WERI-Rb-1 (cell line): Measurements from ENCODE around the gene SEMA5A.

Source experiments
- DNase-seq: peaks from one replicate; pipeline ENCODE4 v3.0.0-alpha.2; 2020
- H3K27ac ChIP-seq: fragments of 250-450 bp; sonication (Bioruptor Pico); 2 replicates; pipeline ENCODE4 v1.5.1; 2020; ENCODE audit warnings: mild to moderate bottlenecking, moderate library complexity
- H3K27me3 ChIP-seq: fragments of 250-450 bp; sonication (Bioruptor Pico); 2 replicates; pipeline ENCODE4 v1.5.1; 2021; ENCODE audit warnings: mild to moderate bottlenecking, low read depth, moderate library complexity; ENCODE audit not compliant: insufficient read depth, severe bottlenecking
- H3K36me3 ChIP-seq: fragments of 250-450 bp; sonication (Bioruptor Pico); 2 replicates; pipeline ENCODE4 v1.5.1; 2020; ENCODE audit warnings: mild to moderate bottlenecking, moderate library complexity
- H3K4me3 ChIP-seq: 2 replicates; pipeline ENCODE4 v1.5.1; 2011; ENCODE audit warnings: low read depth, mild to moderate bottlenecking, control low read depth, low read length
- H3K9me3 ChIP-seq: fragments of 250-450 bp; sonication (Bioruptor Pico); 2 replicates; pipeline ENCODE4 v1.5.1; 2021; ENCODE audit warnings: mild to moderate bottlenecking, moderate library complexity; ENCODE audit not compliant: severe bottlenecking
- TF ChIP-seq, protein P1 (sequence below): IDR thresholded peaks from 2 replicates; pipeline ENCODE4 v1.5.1; 2011; ENCODE audit warnings: low read depth, mild to moderate bottlenecking, control low read depth, inconsistent platforms, low read length

SEMA5A gene

DNA sequence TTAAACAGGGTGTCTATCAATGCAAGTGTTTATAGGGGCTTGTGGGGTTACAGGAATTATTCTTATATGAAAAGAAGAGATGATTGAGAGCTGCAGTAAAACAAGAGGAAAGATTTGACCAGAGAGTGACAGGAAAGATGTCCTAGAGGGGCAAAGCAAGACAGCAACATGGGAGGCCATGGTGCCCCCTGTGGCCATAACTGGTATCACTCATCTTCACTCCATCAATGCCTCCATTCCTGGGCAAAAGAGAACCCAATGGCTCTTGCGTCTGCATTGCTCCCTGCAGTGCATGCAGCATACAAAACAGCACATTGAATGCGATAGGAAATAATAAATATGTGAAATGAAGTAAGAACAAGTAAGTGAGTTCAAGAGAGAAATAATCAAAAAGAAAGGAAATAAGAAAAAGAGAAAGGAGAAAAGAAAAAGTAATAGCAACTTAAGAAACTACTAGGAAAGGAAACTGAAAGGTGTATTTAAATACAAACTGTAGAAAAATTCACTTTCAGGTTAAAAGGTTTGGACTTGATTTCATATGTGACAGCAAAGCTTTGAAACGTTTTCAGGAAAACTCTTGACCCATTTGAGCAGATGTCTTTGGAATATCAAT, 206.6 kb downstream of the SEMA5A start:
- Histone ChIP-seq H3K9me3 (no peaks in the 10 kb centered on the region), H3K27ac (no peak overlapping the region), H3K36me3 (no peaks in the 10 kb centered on the region), H3K27me3 (no peaks in the 10 kb centered on the region), H3K4me3 (no peak overlapping the region)
- TF ChIP-seq, protein P1, sequence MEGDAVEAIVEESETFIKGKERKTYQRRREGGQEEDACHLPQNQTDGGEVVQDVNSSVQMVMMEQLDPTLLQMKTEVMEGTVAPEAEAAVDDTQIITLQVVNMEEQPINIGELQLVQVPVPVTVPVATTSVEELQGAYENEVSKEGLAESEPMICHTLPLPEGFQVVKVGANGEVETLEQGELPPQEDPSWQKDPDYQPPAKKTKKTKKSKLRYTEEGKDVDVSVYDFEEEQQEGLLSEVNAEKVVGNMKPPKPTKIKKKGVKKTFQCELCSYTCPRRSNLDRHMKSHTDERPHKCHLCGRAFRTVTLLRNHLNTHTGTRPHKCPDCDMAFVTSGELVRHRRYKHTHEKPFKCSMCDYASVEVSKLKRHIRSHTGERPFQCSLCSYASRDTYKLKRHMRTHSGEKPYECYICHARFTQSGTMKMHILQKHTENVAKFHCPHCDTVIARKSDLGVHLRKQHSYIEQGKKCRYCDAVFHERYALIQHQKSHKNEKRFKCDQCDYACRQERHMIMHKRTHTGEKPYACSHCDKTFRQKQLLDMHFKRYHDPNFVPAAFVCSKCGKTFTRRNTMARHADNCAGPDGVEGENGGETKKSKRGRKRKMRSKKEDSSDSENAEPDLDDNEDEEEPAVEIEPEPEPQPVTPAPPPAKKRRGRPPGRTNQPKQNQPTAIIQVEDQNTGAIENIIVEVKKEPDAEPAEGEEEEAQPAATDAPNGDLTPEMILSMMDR: peak; percentile 73
- DNase-seq: peak; percentile 28

DNA sequence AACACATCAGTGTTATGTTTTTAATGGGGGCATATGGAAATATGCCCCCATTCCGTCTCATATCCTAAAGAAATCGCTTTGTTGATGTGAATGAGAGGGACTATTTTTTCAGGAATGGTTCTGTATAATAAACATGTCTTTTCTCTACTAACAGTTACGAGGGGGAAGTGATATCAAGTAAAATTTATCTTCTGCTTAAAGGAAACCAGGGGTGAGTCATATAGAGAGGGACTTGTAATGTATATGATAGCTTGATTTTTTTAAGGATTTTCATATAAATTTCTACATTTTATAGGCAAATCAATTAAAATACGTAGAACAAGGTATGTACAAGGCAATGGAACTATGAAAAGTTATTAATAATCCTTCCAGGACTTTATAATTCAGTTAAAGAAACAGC, 207.1 kb downstream of the SEMA5A start:
- Histone ChIP-seq H3K27ac (no peak overlapping the region), H3K4me3 (no peak overlapping the region), H3K36me3 (no peaks in the 10 kb centered on the region), H3K9me3 (no peaks in the 10 kb centered on the region), H3K27me3 (no peaks in the 10 kb centered on the region)
- TF ChIP-seq, protein P1: no peak
- no peak for DNase-seq

DNA sequence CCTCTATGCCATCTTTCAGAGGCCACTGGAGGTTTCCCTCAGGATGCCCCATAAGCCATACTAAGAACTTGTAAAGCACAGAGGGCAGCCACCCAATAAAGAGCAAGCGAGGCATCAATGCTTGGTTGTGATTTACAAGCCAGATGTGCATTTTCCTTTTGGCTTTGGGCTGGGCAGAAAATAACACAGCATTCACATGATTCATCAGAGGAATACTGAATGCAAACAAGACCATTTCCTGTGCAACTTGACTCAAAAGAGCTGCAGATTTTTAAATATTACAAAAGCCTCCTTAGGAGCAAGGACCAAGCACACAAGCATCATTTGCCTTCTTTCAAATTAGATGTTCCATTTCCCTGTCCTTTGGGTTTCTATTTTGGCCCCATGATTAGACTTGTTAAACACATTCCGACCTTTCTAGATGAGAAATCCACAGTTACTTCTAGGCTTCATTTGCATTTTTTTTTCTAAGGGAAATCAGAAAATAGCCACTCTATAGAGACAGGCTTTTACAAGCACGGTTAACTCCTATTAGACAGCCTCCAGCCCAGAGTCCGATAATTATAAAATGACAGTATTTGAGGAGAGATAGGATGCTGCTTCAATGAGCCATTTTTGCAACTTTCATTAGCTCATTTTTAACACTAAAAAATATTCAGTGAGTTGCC, 207.8 kb downstream of the SEMA5A start:
- DNase-seq: no peak
- H3K9me3 ChIP-seq: no peaks in the 10 kb centered on the region
- no peak overlapping the region for H3K27ac ChIP-seq

DNA sequence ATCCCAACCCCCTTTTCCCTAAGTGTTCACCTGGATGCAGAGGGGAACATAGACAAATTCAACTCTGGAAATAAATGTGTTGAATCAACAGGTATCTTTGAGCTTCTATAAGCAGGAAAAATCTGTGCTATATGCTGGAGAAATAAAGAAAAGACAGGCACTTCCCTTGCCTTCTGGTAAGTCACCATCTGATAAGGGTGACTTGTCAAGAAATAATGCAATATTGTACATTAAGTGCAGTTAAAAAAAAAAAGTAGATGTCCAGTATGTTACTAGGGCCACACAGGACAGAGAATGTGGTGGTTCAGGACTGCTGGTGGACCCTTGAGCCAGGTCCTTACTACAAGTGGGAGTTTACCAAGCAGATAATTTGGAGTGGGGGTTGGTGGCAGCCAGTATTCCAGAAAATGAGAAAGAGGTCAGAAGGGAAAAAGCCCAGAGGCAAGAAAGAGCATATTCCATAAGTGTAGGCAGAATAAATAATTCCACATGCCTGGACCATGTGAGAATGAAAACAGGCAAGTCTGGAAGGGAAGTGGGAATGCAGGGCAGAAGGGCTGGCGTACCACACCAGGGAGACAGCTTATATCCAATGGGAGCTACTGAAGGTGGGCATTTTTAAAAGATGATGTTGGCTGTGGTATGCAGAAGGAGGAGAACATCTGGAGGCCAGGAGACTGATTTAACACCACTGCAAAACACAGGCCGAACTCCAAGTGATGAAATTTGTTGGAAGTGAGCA, 209.9 kb downstream of the SEMA5A start:
- no peak overlapping the region for H3K4me3 ChIP-seq
- no peak for DNase-seq

More for the DNA sequence above, 207.8 kb downstream of the SEMA5A start:
- TF ChIP-seq, protein P1: no peak
- Histone ChIP-seq H3K36me3 (no peaks in the 10 kb centered on the region), H3K4me3 (no peak overlapping the region), H3K27me3 (no peaks in the 10 kb centered on the region)

DNA sequence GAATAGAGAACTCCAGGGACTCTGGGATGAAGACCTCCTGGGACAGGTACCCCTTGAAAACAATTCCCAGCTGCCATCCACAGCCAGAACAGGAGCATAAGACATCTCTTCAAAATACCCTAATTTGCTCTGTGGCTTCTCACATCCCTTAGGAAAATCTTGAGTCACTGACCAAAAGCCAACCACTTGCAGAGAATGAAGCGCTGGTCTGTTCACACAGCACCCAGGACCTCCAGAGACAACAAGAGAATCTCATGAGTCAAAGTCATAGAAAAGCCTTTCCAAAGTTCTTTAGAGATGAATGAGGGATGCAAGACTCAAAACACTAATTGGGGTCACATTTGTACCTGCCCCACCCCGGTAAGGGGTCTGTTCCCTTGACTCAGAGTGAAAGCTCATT, 210.6 kb downstream of the SEMA5A start:
- Histone ChIP-seq H3K9me3 (no peaks in the 10 kb centered on the region), H3K4me3 (no peak overlapping the region), H3K36me3 (no peaks in the 10 kb centered on the region), H3K27me3 (no peaks in the 10 kb centered on the region), H3K27ac (no peak overlapping the region)
- TF ChIP-seq, protein P1: no peak
- DNase-seq: no peak

More for the DNA sequence above, 209.9 kb downstream of the SEMA5A start:
- Histone ChIP-seq H3K9me3 (no peaks in the 10 kb centered on the region), H3K27ac (no peak overlapping the region), H3K27me3 (no peaks in the 10 kb centered on the region), H3K36me3 (no peaks in the 10 kb centered on the region)
- TF ChIP-seq, protein P1: no peak
